Activated CD4-positive, alpha-beta memory T cell treated with anti-CD3 and anti-CD28 coated beads, Interleukin-2, amount 10 ng/mL, durations not matched to agents 7 days and 5 days (primary cell): ENCODE results near the gene CEL. TPM values are rescaled to one million over a fixed set of nuclear protein-coding genes. Genes with fewer than 3 reads are reported as not detected.
"Not testable (repeated sequence)": the region's sequence is repeated elsewhere in the genome, so short reads cannot be mapped to it uniquely, and the experiment has no call there.

Source experiments
- CTCF ChIA-PET: fragments of 350-600 bp; sonication (Branson Sonifier 250); formaldehyde crosslinking; loops from one replicate; lab custom pipeline; 2021; ENCODE audit warnings: antibody characterized with exemption, inconsistent platforms; lab: Charles Lee
- POLR2A ChIA-PET: fragments of 350-600 bp; sonication (Branson Sonifier 250); formaldehyde crosslinking; loops from one replicate; lab custom pipeline; 2021; ENCODE audit warnings: antibody characterized with exemption; lab: Charles Lee
- DNase-seq: peaks from one replicate; pipeline ENCODE4 v3.0.0-alpha.2; 2020
- H3K27ac Mint-ChIP-seq: one replicate; pipeline ENCODE4 v1.8.0; 2021; ENCODE audit warnings: mild to moderate bottlenecking, mixed read lengths
- H3K27me3 Mint-ChIP-seq: one replicate; pipeline ENCODE4 v1.8.0; 2021; ENCODE audit warnings: mixed read lengths
- H3K36me3 Mint-ChIP-seq: one replicate; pipeline ENCODE4 v1.8.0; 2021; ENCODE audit warnings: low read depth, mixed read lengths
- H3K4me1 Mint-ChIP-seq: one replicate; pipeline ENCODE4 v1.8.0; 2021; ENCODE audit warnings: mixed read lengths
- H3K4me3 Mint-ChIP-seq: one replicate; pipeline ENCODE4 v1.8.0; 2021; ENCODE audit warnings: mild to moderate bottlenecking, mixed read lengths
- H3K9me3 Mint-ChIP-seq: one replicate; pipeline ENCODE4 v1.8.0; 2021; ENCODE audit warnings: mixed read lengths
- total RNA-seq, 2 experiments: library from RNA; stranded (reverse); gene quantifications; one replicate each; pipeline ENCODE4 v1.2.3, GENCODE V29; 2021

Gene CEL
- total RNA-seq, 2 experiments from 2014 or later = 1.1 to 1.4 TPM

- Mint-ChIP-seq H3K4me1 (no peaks in the 10 kb centered on the region), H3K36me3 (no peaks in the 10 kb centered on the region), H3K27ac (no peak overlapping the region), H3K4me3 (no peak overlapping the region), H3K9me3 (no peaks in the 10 kb centered on the region), H3K27me3 (no peaks in the 10 kb centered on the region)
- CTCF ChIA-PET = no interaction called here
- POLR2A ChIA-PET = interaction anchor here (0.8 kb wide), 1 partner anchor 37 kb away, joined by 4 read pairs; the partner anchor contains the start of gene GTF3C5
- no peak for DNase-seq
Observed at GRCh38 chr9:133067813-133068212, 6.0 kb downstream of the CEL start.

DNA sequence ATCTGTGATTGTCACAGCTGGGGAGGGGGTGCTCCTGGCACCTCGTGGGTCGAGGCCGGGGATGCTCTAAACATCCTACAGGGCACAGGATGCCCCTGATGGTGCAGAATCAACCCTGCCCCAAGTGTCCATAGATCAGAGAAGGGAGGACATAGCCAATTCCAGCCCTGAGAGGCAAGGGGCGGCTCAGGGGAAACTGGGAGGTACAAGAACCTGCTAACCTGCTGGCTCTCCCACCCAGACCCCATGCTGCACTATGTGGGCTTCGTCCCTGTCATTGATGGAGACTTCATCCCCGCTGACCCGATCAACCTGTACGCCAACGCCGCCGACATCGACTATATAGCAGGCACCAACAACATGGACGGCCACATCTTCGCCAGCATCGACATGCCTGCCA lies 6.7 kb downstream of the CEL start:
- H3K4me3 Mint-ChIP-seq, H3K27ac Mint-ChIP-seq, DNase-seq, H3K9me3 Mint-ChIP-seq, H3K4me1 Mint-ChIP-seq, CTCF ChIA-PET, H3K27me3 Mint-ChIP-seq, H3K36me3 Mint-ChIP-seq: not testable (repeated sequence)
- POLR2A ChIA-PET = interaction anchor here (0.8 kb wide), 1 partner anchor 38 kb away, joined by 4 read pairs; the partner anchor contains the start of gene GTF3C5

DNA sequence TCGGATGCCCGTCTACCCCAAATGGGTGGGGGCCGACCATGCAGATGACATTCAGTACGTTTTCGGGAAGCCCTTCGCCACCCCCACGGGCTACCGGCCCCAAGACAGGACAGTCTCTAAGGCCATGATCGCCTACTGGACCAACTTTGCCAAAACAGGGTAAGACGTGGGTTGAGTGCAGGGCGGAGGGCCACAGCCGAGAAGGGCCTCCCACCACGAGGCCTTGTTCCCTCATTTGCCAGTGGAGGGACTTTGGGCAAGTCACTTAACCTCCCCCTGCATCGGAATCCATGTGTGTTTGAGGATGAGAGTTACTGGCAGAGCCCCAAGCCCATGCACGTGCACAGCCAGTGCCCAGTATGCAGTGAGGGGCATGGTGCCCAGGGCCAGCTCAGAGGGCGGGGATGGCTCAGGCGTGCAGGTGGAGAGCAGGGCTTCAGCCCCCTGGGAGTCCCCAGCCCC lies 8.8 kb downstream of the CEL start:
- DNase-seq, H3K4me1 Mint-ChIP-seq, H3K4me3 Mint-ChIP-seq, H3K36me3 Mint-ChIP-seq, POLR2A ChIA-PET, H3K27ac Mint-ChIP-seq, CTCF ChIA-PET, H3K27me3 Mint-ChIP-seq, H3K9me3 Mint-ChIP-seq: not testable (repeated sequence)

DNA sequence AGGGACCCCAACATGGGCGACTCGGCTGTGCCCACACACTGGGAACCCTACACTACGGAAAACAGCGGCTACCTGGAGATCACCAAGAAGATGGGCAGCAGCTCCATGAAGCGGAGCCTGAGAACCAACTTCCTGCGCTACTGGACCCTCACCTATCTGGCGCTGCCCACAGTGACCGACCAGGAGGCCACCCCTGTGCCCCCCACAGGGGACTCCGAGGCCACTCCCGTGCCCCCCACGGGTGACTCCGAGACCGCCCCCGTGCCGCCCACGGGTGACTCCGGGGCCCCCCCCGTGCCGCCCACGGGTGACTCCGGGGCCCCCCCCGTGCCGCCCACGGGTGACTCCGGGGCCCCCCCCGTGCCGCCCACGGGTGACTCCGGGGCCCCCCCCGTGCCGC lies 9.2 kb downstream of the CEL start:
- CTCF ChIA-PET, H3K27ac Mint-ChIP-seq, H3K9me3 Mint-ChIP-seq, H3K4me3 Mint-ChIP-seq, H3K36me3 Mint-ChIP-seq, H3K27me3 Mint-ChIP-seq, H3K4me1 Mint-ChIP-seq, DNase-seq, POLR2A ChIA-PET: not testable (repeated sequence)

DNA sequence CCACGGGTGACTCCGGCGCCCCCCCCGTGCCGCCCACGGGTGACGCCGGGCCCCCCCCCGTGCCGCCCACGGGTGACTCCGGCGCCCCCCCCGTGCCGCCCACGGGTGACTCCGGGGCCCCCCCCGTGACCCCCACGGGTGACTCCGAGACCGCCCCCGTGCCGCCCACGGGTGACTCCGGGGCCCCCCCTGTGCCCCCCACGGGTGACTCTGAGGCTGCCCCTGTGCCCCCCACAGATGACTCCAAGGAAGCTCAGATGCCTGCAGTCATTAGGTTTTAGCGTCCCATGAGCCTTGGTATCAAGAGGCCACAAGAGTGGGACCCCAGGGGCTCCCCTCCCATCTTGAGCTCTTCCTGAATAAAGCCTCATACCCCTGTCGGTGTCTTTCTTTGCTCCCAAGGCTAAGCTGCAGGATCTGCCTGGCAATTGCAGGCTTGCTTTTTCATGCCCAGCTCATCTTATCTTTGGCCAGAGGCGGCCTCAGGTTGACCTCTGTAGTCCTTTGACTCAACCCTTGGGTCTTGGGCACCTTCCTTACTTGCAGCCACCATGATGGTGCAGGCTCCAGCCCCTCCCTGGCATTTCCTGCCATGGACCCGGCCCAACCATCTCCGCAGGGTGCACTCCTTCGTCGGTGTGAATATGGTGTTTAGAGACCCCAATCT lies 9.8 kb downstream of the CEL start:
- peaks cover 5% of the 10 kb centered on the region for H3K27me3 Mint-ChIP-seq
- ChIA-PET POLR2A (no interaction called here), CTCF (no interaction called here)
- DNase-seq = no peak
- H3K9me3 Mint-ChIP-seq = no peaks in the 10 kb centered on the region
- no peak overlapping the region for H3K4me3 Mint-ChIP-seq
- H3K4me1 Mint-ChIP-seq = no peaks in the 10 kb centered on the region
- H3K36me3 Mint-ChIP-seq = no peaks in the 10 kb centered on the region
- H3K27ac Mint-ChIP-seq = no peak overlapping the region

DNA sequence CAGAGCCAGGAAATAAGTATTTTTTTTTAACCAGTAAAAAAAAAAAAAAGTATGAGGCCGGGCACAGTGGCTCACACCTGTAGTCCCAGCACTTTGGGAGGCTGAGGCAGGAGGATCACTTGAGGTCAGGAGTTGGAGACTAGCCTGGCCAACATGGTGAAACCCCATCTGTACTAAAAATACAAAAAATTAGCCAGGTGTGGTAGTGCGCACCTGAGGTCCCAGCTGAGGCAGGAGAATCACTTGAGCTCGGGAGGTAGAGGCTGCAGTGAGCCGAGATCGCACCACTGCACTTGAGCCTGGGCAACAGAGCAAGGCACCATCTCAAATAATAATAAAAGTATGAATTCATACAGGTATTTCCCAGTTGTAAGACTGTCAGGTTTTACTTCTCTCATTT lies 10.4 kb downstream of the CEL start:
- H3K36me3 Mint-ChIP-seq, H3K27ac Mint-ChIP-seq, H3K4me1 Mint-ChIP-seq, H3K27me3 Mint-ChIP-seq, H3K4me3 Mint-ChIP-seq, CTCF ChIA-PET, POLR2A ChIA-PET, DNase-seq, H3K9me3 Mint-ChIP-seq: not testable (repeated sequence)

DNA sequence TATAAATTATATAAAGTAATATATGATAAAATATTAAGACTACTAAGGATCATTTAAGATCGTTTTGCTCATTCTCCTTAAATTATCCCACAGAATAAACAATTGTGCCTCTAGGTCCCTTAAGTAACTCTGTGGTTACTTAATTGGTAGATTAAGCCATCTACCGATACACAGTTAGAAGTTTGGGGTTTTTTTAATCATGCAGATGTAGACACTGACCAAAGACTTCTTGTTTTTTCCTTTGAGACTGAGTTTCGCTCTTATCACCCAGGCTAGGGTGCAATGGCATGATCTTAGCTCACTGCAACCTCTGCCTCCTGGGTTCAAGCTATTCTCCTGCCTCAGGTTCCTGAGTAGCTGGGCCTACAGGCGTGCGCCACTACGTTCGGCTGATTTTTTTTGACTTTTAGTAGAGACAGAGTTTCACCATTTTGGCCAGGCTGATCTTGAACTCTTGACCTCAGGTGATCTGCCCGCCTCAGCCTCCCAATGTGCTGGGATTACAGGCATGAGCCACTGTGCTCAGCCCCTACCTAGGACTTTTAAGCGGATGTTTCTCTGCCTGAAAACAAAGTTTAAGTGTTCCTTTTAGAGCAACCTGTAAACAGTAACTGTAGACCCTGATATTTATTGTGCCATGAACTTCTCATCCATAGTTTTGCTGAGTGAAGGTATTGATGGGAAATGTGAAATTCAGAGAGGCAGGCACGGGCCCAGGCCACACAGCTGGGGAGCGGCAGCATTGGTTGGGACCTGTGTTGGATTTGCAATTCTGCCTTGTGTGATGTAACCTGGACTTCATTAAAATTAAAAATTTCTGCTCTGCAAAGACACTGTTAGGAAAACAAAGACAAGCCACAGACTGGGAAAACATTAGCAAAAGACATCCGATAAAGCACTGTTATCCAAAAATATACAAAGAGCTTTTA lies 11.6 kb downstream of the CEL start:
- CTCF ChIA-PET = no interaction called here
- POLR2A ChIA-PET = interaction anchor here (1.6 kb wide), 1 partner anchor 43 kb away, joined by 4 read pairs; no protein-coding TSS in a partner anchor

DNA sequence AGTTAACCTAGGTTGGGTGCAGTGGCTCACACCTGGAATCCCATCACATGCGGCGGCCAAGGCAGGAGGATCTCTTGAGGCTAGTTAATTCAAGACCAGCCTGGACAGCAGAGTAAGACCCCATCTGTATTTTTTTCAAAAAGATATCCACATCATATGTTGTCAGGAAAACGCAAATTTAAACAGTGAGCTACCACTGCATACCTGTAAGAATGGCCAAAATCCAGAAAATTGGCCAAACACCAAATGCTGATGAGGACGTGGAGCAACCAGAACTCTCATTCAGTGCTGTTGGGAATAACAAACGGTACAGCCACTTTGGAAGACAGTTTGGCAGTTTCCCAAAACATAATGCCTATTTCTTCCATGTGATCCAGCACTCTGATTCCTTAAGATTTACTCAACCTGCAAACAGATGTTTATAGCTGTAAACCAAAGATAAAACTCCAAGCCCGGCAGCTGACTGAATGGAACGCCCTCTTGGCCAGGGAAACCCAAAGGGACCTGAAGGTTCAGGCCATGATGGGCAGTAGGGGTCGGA lies 12.4 kb downstream of the CEL start:
- CTCF ChIA-PET = interaction anchor here (0.5 to 1.1 kb wide), 2 partner anchors 51 to 127 kb away, joined by 5 to 7 read pairs; no protein-coding TSS in a partner anchor
- no peaks in the 10 kb centered on the region for H3K9me3 Mint-ChIP-seq
- H3K27ac Mint-ChIP-seq = no peak overlapping the region
- POLR2A ChIA-PET = interaction anchor here (1.6 kb wide), 1 partner anchor 44 kb away, joined by 4 read pairs; no protein-coding TSS in a partner anchor
- peaks cover 11% of the 10 kb centered on the region for H3K27me3 Mint-ChIP-seq
- DNase-seq = no peak
- no peaks in the 10 kb centered on the region for H3K4me1 Mint-ChIP-seq
- no peak overlapping the region for H3K4me3 Mint-ChIP-seq
- no peaks in the 10 kb centered on the region for H3K36me3 Mint-ChIP-seq

More for the DNA sequence above, 11.6 kb downstream of the CEL start:
- no peaks in the 10 kb centered on the region for H3K36me3 Mint-ChIP-seq
- H3K4me1 Mint-ChIP-seq = no peaks in the 10 kb centered on the region
- H3K4me3 Mint-ChIP-seq = no peak overlapping the region
- peaks cover 7% of the 10 kb centered on the region for H3K27me3 Mint-ChIP-seq
- H3K27ac Mint-ChIP-seq = no peak overlapping the region
- no peak for DNase-seq
- no peaks in the 10 kb centered on the region for H3K9me3 Mint-ChIP-seq

DNA sequence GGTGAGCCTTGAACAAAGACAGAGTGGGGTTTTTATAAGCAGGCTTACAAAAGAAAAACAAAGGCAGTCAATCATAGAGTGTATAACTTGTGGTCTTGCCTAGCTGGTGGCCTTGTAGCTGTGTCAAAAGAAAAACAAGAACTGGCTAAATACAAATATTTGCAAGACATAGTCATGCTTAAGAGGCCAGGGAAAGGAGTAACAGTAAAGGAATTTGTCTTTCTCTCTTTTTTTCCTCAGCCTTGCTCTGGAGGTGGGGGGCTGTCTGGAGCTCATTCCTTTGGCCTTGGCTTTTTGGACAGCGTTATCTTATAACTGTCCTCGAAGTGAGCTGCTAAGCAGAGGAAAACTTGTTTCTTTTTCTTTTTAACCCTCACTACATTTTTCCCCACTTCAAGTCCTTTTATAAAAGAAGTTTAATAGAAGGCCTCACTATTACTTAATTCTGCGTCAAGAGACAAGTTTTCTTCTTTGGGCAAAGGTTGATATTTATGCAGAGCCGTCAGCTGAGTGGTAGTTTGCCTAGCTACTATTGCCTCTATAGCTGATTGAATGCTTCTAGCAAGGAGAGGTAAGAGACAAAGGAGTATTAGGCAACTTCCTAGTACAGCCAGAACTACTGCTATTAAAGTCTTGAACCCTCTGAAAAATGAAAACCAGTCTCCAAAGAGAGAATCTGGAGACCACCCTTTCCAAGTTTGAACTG lies 14.3 kb downstream of the CEL start:
- no peak overlapping the region for H3K27ac Mint-ChIP-seq
- no peaks in the 10 kb centered on the region for H3K4me1 Mint-ChIP-seq
- DNase-seq = no peak
- ChIA-PET CTCF (interaction anchor here (1.4 to 1.5 kb wide), 2 partner anchors 16 to 68 kb away, joined by 3 to 8 read pairs; no protein-coding TSS in a partner anchor), POLR2A (interaction anchor here (1.6 kb wide), 1 partner anchor 45 kb away, joined by 6 read pairs; the partner anchor contains the start of gene GTF3C5)
- no peaks in the 10 kb centered on the region for H3K36me3 Mint-ChIP-seq
- H3K9me3 Mint-ChIP-seq = no peaks in the 10 kb centered on the region
- H3K4me3 Mint-ChIP-seq = no peak overlapping the region
- H3K27me3 Mint-ChIP-seq = peaks cover 20% of the 10 kb centered on the region

- Mint-ChIP-seq H3K9me3 (no peaks in the 10 kb centered on the region), H3K4me1 (no peaks in the 10 kb centered on the region), H3K27me3 (peaks cover 20% of the 10 kb centered on the region), H3K4me3 (no peak overlapping the region), H3K27ac (no peak overlapping the region), H3K36me3 (no peaks in the 10 kb centered on the region)
- ChIA-PET POLR2A (interaction anchor here (1.6 kb wide), 1 partner anchor 46 kb away, joined by 6 read pairs; the partner anchor contains the start of gene GTF3C5), CTCF (interaction anchor here (0.7 to 1.5 kb wide), 3 partner anchors 17 to 97 kb away, joined by 3 to 8 read pairs (median 3); no protein-coding TSS in a partner anchor)
- no peak for DNase-seq
Observed at GRCh38 chr9:133076691-133077090, 14.9 kb downstream of the CEL start.

GRCh38 chr9:133078486-133078885 lies 16.7 kb downstream of the CEL start:
- H3K36me3 Mint-ChIP-seq = no peaks in the 10 kb centered on the region
- peaks cover 20% of the 10 kb centered on the region for H3K27me3 Mint-ChIP-seq
- no peak overlapping the region for H3K27ac Mint-ChIP-seq
- ChIA-PET POLR2A (no interaction called here), CTCF (interaction anchor here (1.3 kb wide), 1 partner anchor 66 kb away, joined by 4 read pairs; no protein-coding TSS in a partner anchor)
- H3K4me3 Mint-ChIP-seq = no peak overlapping the region
- no peaks in the 10 kb centered on the region for H3K4me1 Mint-ChIP-seq
- no peak for DNase-seq
- no peaks in the 10 kb centered on the region for H3K9me3 Mint-ChIP-seq

GRCh38 chr9:133080161-133080560 lies 18.4 kb downstream of the CEL start:
- H3K36me3 Mint-ChIP-seq = no peaks in the 10 kb centered on the region
- ChIA-PET CTCF (interaction anchor here (0.6 to 1.0 kb wide), 3 partner anchors 49 to 1229 kb away, joined by 3 to 4 read pairs (median 3); partner anchors contain the start of gene GTF3C5), POLR2A (no interaction called here)
- no peak for DNase-seq
- H3K27me3 Mint-ChIP-seq = peaks cover 15% of the 10 kb centered on the region
- no peaks in the 10 kb centered on the region for H3K9me3 Mint-ChIP-seq
- H3K4me1 Mint-ChIP-seq = no peaks in the 10 kb centered on the region
- H3K27ac Mint-ChIP-seq = no peak overlapping the region
- H3K4me3 Mint-ChIP-seq = no peak overlapping the region
